ENCODE results near the gene SLC52A1. TPM values are rescaled to one million over a fixed set of nuclear protein-coding genes. Genes with fewer than 3 reads are reported as not detected.
"Not testable (repeated sequence)": the region's sequence is repeated elsewhere in the genome, so short reads cannot be mapped to it uniquely, and the experiment has no call there.

SLC52A1 gene
- polyA plus RNA-seq, 1 of the 3 experiments (the other 2 are of a cell fraction): 0.49 TPM

GRCh38 chr17:5077781-5078105 is 42.5 kb upstream of the SLC52A1 start:
- Histone ChIP-seq H3K27me3 (ENCODE audit: insufficient read depth) (no peaks in the 10 kb centered on the region), H3K4me3 (ENCODE audit: low read depth in 2 of 2, low read length in 1 of 2) (peak overlapping the region; percentile 64 to 69), H3F3A (replicated peaks; ENCODE audit: insufficient read depth) (no peaks in the 10 kb centered on the region), H2AFZ (ENCODE audit: low read depth) (peak overlapping the region; percentile 92), H3K9ac (peak overlapping the region; percentile 57; the same call in 1 of the 2 replicates), H3K79me2 (ENCODE audit: insufficient read depth) (no peaks in the 10 kb centered on the region), H3K9me2 (no peaks in the 10 kb centered on the region), H3K9me3 (no peaks in the 10 kb centered on the region), H4K20me1 (ENCODE audit: insufficient read depth) (no peaks in the 10 kb centered on the region), H3K27ac (ENCODE audit: low read depth in 2 of 2, low read length in 1 of 2) (peak overlapping the region in 1 of 2 experiments; percentile 64; a peak in 2 of 4 replicates), H3K4me2 (peak overlapping the region; percentile 78), H3K36me3 (replicated peaks in 1 of 2; ENCODE audit: control insufficient read depth in 1 of 2, insufficient read depth in 2 of 2, low read length in 1 of 2) (no peaks in the 10 kb centered on the region), H3K4me1 (ENCODE audit: control insufficient read depth in 1 of 2, insufficient read depth in 2 of 2, low read depth in 1 of 2, low read length in 1 of 2) (peaks cover 0 to 9% of the 10 kb centered on the region in 2 experiments; a peak in 1 of 4 replicates)
- DNase-seq: no peak
- ChIA-PET CTCF (interaction anchor here (1.5 to 2.0 kb wide), 2 partner anchors 15 to 90 kb away, joined by 4 to 9 read pairs; partner anchors contain the start of gene CAMTA2), POLR2A (interaction anchor here (2.0 kb wide), 1 partner anchor 34 kb away, joined by 6 read pairs; the partner anchor contains the start of gene ZNF232)
- TF ChIP-seq MAX (IDR thresholded peaks at IDR 0.05; ENCODE audit: low read depth) (no peak), ZBTB33 (IDR thresholded peaks at IDR 0.05; ENCODE audit: borderline replicate concordance, low read depth) (no peak), POLR2AphosphoS5 (IDR thresholded peaks at IDR 0.05; ENCODE audit: low read depth, low read length) (no peak), EP300 (IDR thresholded peaks at IDR 0.05; ENCODE audit: borderline replicate concordance in 1 of 2, low read depth in 1 of 2, low read length in 1 of 2) (no peak), FOSL2 (IDR thresholded peaks at IDR 0.05; ENCODE audit: borderline replicate concordance, low read depth) (no peak), MEF2A (IDR thresholded peaks at IDR 0.05; ENCODE audit: borderline replicate concordance, low read depth) (no peak), YY1 (IDR thresholded peaks at IDR 0.05; ENCODE audit: low read depth) (no peak), ELF1 (IDR thresholded peaks at IDR 0.05) (no peak), USF1 (IDR thresholded peaks at IDR 0.05; ENCODE audit: borderline replicate concordance, low read depth) (no peak), RFX5 (IDR thresholded peaks at IDR 0.05; ENCODE audit: low read length) (no peak), FOXM1 (IDR thresholded peaks at IDR 0.05; ENCODE audit: low read depth) (no peak), GABPA (IDR thresholded peaks at IDR 0.05; ENCODE audit: low read depth) (no peak), SMC3 (IDR thresholded peaks at IDR 0.05; ENCODE audit: low read depth, low read length) (no peak), IRF3 (IDR thresholded peaks at IDR 0.05; ENCODE audit: low read depth, low read length) (no peak), USF2 (IDR thresholded peaks at IDR 0.05; ENCODE audit: borderline replicate concordance, low read depth, low read length) (no peak), FOXJ3 (CRISPR knock-in tag; IDR thresholded peaks at IDR 0.05) (no peak), RCOR1 (IDR thresholded peaks at IDR 0.05; ENCODE audit: low read length) (no peak), JUND (IDR thresholded peaks at IDR 0.05) (no peak)
- WGBS (ENCODE audit: low lambda C conversion rate): 29% methylated on average over 14 of the region's 14 CpGs

- not testable (repeated sequence) for H3K27ac ChIP-seq (ENCODE audit: low read depth in 2 of 2, low read length in 1 of 2); H3K36me3 ChIP-seq (replicated peaks in 1 of 2; ENCODE audit: control insufficient read depth in 1 of 2, insufficient read depth in 2 of 2, low read length in 1 of 2); DNase-seq; H3K4me1 ChIP-seq (ENCODE audit: control insufficient read depth in 1 of 2, insufficient read depth in 2 of 2, low read depth in 1 of 2, low read length in 1 of 2); H4K20me1 ChIP-seq (ENCODE audit: insufficient read depth); H3K79me2 ChIP-seq (ENCODE audit: insufficient read depth); H3K27me3 ChIP-seq (ENCODE audit: insufficient read depth); H3K9me2 ChIP-seq; H3F3A ChIP-seq (replicated peaks; ENCODE audit: insufficient read depth); H3K9me3 ChIP-seq; H3K4me3 ChIP-seq (ENCODE audit: low read depth in 2 of 2, low read length in 1 of 2); H3K9ac ChIP-seq
- ChIA-PET CTCF (interaction anchor here (1.5 kb wide), 1 partner anchor 90 kb away, joined by 4 read pairs; the partner anchor contains the start of gene CAMTA2), POLR2A (interaction anchor here (2.0 kb wide), 1 partner anchor 34 kb away, joined by 6 read pairs; the partner anchor contains the start of gene ZNF232)
- Histone ChIP-seq H3K4me2 (peak overlapping the region; percentile 78; the same call in 1 of the 2 replicates), H2AFZ (ENCODE audit: low read depth) (peak overlapping the region; percentile 92; the same call in 1 of the 2 replicates)
- 99% methylated on average over 24 of the region's 24 CpGs for WGBS (ENCODE audit: low lambda C conversion rate)
These were observed 42.0 kb upstream of the SLC52A1 start for GRCh38 chr17:5077275-5077674.

GRCh38 chr17:5075472-5075871 is 40.2 kb upstream of the SLC52A1 start:
- H3K9me3 ChIP-seq; H3K9me2 ChIP-seq; POLR2A ChIA-PET; H3K4me2 ChIP-seq; H3K4me3 ChIP-seq (ENCODE audit: low read depth in 2 of 2, low read length in 1 of 2); H4K20me1 ChIP-seq (ENCODE audit: insufficient read depth); H2AFZ ChIP-seq (ENCODE audit: low read depth); H3K79me2 ChIP-seq (ENCODE audit: insufficient read depth); H3K9ac ChIP-seq; H3K4me1 ChIP-seq (ENCODE audit: control insufficient read depth in 1 of 2, insufficient read depth in 2 of 2, low read depth in 1 of 2, low read length in 1 of 2); H3K36me3 ChIP-seq (replicated peaks in 1 of 2; ENCODE audit: control insufficient read depth in 1 of 2, insufficient read depth in 2 of 2, low read length in 1 of 2); H3F3A ChIP-seq (replicated peaks; ENCODE audit: insufficient read depth); H3K27me3 ChIP-seq (ENCODE audit: insufficient read depth); H3K27ac ChIP-seq (ENCODE audit: low read depth in 2 of 2, low read length in 1 of 2); DNase-seq: not testable (repeated sequence)
- 81% methylated on average over 4 of the region's 5 CpGs for WGBS (ENCODE audit: low lambda C conversion rate)
- CTCF ChIA-PET: interaction anchor here (1.0 kb wide), 1 partner anchor 14 kb away, joined by 3 read pairs; no protein-coding TSS in a partner anchor

Measured in SK-N-SH (cell line).